ENCODE data around the gene CAND2.

The CAND2 gene

GRCh38 chr3:12796171-12797123, at the start of gene CAND2:
CAND2 (plus strand) TSS chr3:12796680; CDS start chr3:12796721, 41 bp downstream.
- DNase-seq (ENCODE audit: low read depth in 2 of 2) = peak in 1 of 2 donors; percentile 8

DNA sequence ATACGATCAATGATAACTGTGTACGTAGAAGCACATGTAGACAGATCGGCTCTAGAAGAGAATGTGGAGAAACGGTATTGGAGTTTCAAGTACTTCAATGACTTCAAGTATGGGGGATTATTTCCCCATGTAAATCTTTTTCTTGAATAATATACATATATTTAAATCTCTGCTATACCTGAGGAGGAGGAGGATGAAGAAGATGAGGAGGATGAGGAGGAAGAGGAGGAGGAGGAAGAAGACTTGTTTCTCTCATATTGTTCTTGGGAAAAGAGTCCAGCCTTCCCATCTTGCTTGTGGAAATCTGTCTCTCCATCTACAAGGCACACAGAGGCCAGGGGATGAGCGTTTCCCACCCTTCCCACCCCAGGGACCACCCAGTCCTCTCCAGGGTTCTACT, 48.0 kb upstream of the CAND2 start:
- no peak for DNase-seq (ENCODE audit: low read depth in 2 of 2)

- no peak for DNase-seq (ENCODE audit: low read depth in 2 of 2)
Observed at GRCh38 chr3:12750223-12750622, 46.3 kb upstream of the CAND2 start.

DNA sequence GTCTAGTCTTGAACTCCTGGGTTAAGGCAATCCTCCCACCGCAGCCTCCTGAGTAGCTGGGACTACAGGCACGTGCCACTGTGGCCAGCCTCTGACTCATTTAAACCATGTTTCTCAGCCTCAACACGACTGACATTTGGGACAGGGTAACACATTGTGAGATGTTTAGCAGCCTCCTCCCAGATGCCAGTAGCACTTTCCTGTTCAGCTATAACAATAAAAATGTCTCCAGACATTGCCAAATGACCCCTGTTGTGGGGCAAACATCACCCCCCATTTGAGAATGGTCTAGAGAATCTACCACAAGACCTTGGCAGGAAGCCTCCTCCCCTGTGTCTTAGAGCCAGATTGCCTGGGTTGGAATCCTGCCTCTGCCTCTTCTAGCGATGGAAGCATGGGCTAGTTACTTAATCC, 45.8 kb upstream of the CAND2 start:
- no peak for DNase-seq (ENCODE audit: low read depth in 2 of 2)

- no peak for DNase-seq (ENCODE audit: low read depth in 2 of 2)
Observed at GRCh38 chr3:12751571-12751970, 44.9 kb upstream of the CAND2 start.

GRCh38 chr3:12752102-12752501, 44.4 kb upstream of the CAND2 start:
- no peak for DNase-seq (ENCODE audit: low read depth in 2 of 2)

GRCh38 chr3:12752809-12753208, 43.7 kb upstream of the CAND2 start:
- DNase-seq (ENCODE audit: low read depth in 2 of 2) = no peak

- no peak for DNase-seq (ENCODE audit: low read depth in 2 of 2)
Observed at GRCh38 chr3:12753275-12754028, 43.0 kb upstream of the CAND2 start.

DNA sequence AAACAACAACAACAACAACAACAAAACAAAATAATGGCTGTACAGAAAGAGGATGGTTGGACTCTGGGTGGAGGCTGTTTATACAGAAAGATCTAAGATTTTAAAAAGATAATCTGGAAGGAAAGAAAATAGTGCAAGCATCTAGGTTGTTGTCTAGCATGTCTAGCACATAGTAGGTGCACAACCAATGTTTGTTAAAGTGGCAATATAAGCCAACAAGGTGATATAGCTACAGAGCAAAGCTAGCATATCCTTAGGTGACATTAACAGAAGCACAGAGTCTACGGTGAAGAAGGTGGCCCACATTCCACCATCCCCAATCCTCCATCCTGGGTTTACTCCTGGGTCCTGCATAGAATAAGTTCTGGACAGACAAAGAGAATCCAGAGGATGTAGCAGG, 42.2 kb upstream of the CAND2 start:
- no peak for DNase-seq (ENCODE audit: low read depth in 2 of 2)

GRCh38 chr3:12755754-12756153, 40.7 kb upstream of the CAND2 start:
- DNase-seq (ENCODE audit: low read depth in 2 of 2) = no peak

GRCh38 chr3:12756175-12756574, 40.3 kb upstream of the CAND2 start:
- no peak for DNase-seq (ENCODE audit: low read depth in 2 of 2)

DNA sequence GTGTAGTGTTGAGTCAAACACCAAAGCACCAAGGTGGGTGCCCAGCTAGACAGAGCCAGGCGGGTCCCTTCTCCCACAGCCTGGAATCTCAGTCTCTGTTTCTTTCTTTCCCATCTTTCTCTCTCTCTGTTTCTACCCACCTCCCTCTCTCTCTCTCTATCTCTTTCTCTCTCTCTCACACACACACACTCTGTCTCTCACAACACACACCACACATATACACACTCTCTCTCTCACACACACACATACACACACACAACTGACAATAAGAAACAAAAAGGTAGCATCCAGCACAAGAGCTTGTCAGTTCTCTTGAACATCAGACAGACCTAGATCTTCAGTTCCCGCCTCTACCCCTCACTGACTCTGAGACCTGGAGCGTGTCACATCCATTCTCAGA, 39.8 kb upstream of the CAND2 start:
- DNase-seq (ENCODE audit: low read depth in 2 of 2) = no peak

DNA sequence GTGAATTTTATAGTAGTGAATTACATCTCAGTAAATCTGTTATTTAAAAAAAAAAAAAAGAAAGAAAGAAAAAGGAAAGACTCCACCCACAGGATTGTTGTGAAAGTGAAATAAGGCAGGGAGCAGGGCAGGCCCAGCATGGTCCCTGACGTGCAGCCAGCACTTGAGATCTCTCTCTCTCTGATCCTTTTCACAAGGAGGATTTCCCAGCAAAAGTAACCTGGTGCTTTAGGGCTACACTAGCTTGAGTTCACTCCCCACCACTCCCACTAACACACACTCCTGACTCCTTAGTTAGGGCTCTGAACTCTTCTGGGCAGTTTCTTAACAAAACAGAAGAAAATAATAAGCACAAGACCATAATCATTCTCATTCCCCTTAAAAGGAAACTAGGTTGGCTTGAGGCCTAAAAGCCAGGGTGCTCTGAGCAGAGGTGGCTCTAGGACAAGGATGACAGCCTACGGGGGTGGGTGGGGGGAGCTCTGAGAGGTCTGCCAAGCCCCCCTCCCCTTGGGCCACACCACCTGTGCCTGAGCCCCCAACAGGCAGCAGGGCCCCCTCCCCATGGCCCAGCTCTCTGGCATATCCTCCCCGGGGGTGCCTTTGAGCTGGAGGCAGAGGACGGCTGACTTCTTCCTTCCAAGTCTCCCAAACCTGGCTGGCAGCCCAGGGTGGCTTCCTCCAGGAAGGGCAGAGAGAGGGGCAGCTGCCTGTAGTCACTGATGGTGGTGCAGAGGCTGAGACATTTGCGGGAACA, 38.3 kb upstream of the CAND2 start:
- no peak for DNase-seq (ENCODE audit: low read depth in 2 of 2)

DNA sequence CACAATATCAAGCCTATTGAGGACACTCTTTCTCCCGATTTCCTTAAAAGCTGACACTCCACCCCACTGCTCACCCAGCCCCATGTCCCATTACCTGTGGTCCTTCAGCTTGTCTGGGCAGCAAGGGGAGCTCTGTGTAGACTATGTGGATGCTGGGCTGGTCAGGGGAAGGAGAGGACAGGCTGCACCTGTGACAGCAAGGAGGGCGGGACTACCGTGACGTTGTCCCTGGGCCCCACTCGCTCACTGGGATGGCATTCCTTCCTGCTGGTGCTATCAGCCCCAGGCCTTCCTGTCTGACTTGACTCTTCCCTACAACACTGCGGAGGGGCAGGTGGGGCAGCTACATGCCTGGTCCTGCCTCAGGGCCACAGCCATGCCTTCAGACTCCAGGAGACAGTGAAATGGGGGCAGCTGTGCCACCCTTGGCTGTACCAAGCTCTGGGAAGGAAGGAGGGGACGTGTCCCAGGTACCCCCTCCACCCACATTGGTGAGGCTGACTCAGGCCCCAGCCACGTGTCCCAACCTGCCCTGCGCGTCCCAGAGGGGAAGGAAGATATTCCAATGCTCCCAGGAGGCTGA, 37.3 kb upstream of the CAND2 start, which contains the start of gene TMEM40:
TSS of gene TMEM40 (minus strand) at position 163 of the 583 bp plus-strand sequence. CDS start 9,427 bp downstream, outside the sequence.
- DNase-seq (ENCODE audit: low read depth in 2 of 2) = no peak

DNA sequence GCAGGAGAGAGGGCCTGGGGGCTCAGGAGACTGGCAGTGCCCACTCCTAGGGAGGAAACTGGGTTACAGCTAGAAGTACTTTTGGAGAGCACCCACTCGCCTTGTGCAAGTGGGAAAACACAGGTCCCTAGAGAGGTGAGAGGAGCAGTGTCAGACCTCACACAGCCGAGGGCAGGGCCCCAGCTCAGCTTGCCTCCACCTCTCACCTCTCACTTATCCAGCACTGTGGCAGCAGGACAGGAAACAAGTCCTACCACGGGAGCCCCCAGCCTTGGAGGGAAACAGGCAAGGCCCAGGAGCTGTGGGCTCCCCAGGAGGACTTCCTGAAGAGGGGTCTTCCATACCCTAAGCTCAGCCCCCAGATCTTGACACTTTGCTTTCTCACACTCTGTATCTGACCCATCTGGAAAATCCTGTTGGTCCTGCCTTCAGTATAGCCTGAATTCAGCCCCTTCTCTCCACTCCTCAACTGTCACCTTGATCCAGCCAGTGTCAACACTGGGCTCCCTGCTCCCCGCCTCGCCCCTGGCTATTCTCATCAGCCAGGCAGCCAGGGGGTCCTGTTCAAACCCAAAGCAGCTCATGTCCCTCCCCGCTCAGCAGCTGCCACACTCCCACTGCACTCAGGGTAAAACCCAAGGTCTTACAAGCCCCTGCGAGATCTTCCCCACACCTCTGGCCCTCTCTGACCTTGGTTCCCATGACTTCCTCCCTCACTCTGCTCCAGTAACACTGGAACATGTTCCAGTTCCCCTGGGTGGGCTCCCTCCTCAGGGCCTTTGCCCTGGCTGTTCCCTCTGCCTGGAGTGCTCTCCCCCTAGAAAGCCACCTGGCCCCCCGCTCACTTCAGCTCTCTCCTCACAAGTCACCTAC, 36.6 kb upstream of the CAND2 start:
- DNase-seq (ENCODE audit: low read depth in 2 of 2) = no peak

- DNase-seq (ENCODE audit: low read depth in 2 of 2) = no peak
Observed at GRCh38 chr3:12764171-12764776, 32.2 kb upstream of the CAND2 start.

DNA sequence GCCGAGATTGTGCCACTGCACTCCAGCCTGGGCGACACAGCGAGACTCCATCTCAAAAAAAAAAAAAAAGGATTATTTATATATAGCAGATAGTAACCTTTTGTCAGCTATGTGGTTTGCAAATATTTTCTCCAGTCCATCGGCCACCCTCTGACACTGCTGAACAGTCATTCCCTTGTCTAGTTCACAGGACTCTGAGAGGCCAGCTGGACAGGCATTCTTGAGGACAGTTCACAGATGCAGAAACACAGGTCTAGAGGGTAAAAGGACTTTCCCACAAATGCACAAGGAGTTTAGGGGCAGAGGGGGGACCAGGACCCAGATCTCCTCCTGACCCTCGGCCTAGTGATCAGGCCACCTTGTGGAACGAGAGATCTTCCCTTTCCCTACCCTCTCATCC, 29.9 kb upstream of the CAND2 start:
- DNase-seq (ENCODE audit: low read depth in 2 of 2) = no peak

DNA sequence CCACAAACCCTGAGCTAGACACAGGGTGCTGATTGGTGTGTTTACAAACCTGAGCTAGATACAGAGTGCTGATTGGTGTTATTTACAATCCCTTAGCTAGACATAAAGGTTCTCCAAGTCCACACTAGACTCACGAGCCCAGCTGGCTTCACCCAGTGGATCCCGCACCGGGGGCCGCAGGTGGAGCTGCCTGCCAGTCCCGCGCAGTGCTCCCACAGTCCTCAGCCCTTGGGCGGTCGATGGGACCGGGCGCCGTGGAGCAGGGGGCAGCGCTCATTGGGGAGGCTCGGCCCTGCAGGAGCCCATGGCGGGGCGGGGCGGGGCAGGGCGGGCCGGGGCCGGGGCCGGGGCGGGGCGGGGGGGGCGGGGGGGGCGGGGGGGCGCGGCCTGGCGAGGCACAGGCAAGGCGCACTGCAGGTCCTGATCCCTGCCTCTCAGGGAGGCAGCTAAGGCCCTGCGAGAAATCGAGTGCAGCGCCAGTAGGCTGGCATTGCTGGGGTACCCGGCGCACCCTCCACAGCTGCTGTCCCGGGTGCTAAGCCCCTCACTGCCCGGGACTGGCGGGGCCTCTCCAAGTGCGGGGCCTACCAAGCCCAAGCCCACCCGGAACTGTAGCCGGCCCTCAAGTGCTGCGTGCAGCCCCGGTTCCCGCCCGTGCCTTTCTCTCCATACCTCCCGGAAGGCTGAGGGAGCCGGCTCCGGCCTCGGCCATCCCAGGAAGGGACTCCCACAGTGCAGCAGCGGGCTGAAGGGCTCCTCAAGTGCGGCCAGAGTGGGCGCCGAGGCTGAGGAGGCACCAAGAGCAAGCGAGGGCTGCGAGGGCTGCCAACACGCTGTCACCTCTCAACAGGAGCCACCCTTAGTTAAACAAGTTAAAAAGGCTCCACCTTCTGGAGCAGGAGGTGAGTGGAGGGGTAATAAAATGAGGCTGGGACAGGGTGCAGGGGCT, 27.6 kb upstream of the CAND2 start:
- no peak for DNase-seq (ENCODE audit: low read depth in 2 of 2)

DNA sequence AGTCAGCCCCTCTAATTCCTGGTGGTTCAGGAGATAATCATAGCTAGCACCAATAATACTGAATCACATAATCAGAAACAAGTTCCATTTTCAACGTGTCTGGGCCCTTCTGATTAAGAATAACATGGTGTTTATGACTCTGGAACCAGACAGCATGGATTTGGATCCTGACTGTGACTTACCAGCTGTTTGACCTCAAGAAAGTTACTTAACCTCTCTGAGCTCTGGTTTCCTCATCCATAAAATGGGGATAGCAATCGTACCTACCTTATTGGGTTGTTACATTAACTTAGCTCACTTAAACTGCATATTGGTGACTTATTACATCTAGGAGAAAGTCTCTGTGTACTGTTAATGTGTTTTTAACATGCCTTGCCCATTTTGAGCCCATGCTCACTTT, 26.7 kb upstream of the CAND2 start:
- no peak for DNase-seq (ENCODE audit: low read depth in 2 of 2)
